Measurements from ENCODE around the gene RAB20.

RAB20 gene

GRCh38 chr13:110531671-110532083 is 29.8 kb downstream of the RAB20 start:
- H3K4me3 ChIP-seq (ENCODE audit: low read depth, low read length) = no peak overlapping the region
- no peak for TF ChIP-seq CTCF (IDR thresholded peaks at IDR 0.05; ENCODE audit: low read depth, low read length, missing control alignments)
- DNase-seq (ENCODE audit: low read depth) = no peak

GRCh38 chr13:110531100-110531499 is 30.4 kb downstream of the RAB20 start:
- no peak overlapping the region for H3K4me3 ChIP-seq (ENCODE audit: low read depth, low read length)
- DNase-seq (ENCODE audit: low read depth) = no peak
- no peak for TF ChIP-seq CTCF (IDR thresholded peaks at IDR 0.05; ENCODE audit: low read depth, low read length, missing control alignments)

GRCh38 chr13:110529522-110530311 is 31.8 kb downstream of the RAB20 start:
- no peak for TF ChIP-seq CTCF (IDR thresholded peaks at IDR 0.05; ENCODE audit: low read depth, low read length, missing control alignments)
- H3K4me3 ChIP-seq (ENCODE audit: low read depth, low read length) = no peak overlapping the region

GRCh38 chr13:110528911-110529310 is 32.6 kb downstream of the RAB20 start:
- DNase-seq (ENCODE audit: low read depth) = no peak
- TF ChIP-seq CTCF (IDR thresholded peaks at IDR 0.05; ENCODE audit: low read depth, low read length, missing control alignments) = no peak
- no peak overlapping the region for H3K4me3 ChIP-seq (ENCODE audit: low read depth, low read length)

More at GRCh38 chr13:110529522-110530311, 31.8 kb downstream of the RAB20 start:
- DNase-seq (ENCODE audit: low read depth) = no peak

- DNase-seq (ENCODE audit: low read depth) = no peak
- H3K4me3 ChIP-seq (ENCODE audit: low read depth, low read length) = no peak overlapping the region
- TF ChIP-seq CTCF (IDR thresholded peaks at IDR 0.05; ENCODE audit: low read depth, low read length, missing control alignments) = no peak
Measured at GRCh38 chr13:110528371-110528770, 33.2 kb downstream of the RAB20 start.

GRCh38 chr13:110525328-110526319 is 35.9 kb downstream of the RAB20 start:
- DNase-seq (ENCODE audit: low read depth) = peak; percentile 27
- H3K4me3 ChIP-seq (ENCODE audit: low read depth, low read length) = no peak overlapping the region
- peak; percentile 39 for TF ChIP-seq CTCF (IDR thresholded peaks at IDR 0.05; ENCODE audit: low read depth, low read length, missing control alignments)

Measured in GM12864 (cell line).